K562 (cell line): Measurements from ENCODE around the gene ANO9. TPM values are rescaled to one million over a fixed set of nuclear protein-coding genes. Genes with fewer than 3 reads are reported as not detected.

Experiments used
- E2F3 ChIP-seq: fragments of 250-450 bp; sonication (Bioruptor Pico); IDR thresholded peaks from 2 replicates; pipeline ENCODE4 v1.4.0; 2020; ENCODE audit warnings: mild to moderate bottlenecking
- HDGF ChIP-seq: fragments of 450-650 bp; IDR thresholded peaks from 2 replicates; pipeline ENCODE4 v1.6.1; 2016
- NFIX ChIP-seq: fragments of 250-450 bp; sonication (Bioruptor Pico); IDR thresholded peaks from 2 replicates; pipeline ENCODE4 v1.4.0; 2020; ENCODE audit warnings: low read depth, mild to moderate bottlenecking, moderate library complexity
- PTTG1 ChIP-seq: fragments of 450-650 bp; IDR thresholded peaks from 2 replicates; pipeline ENCODE4 v1.6.1; 2016; ENCODE audit warnings: low read depth, mild to moderate bottlenecking, missing genetic modification characterization, missing compliant biosample characterization
- RCOR1 ChIP-seq, 2 experiments: IDR thresholded peaks; 2 replicates each; pipeline ENCODE4 v1.6.1; 2012; ENCODE audit warnings: low read depth in 2 of 2, low read length in 2 of 2, borderline replicate concordance in 1 of 2, improper control_type of control experiment in 1 of 2
- RUNX1 ChIP-seq: sonication (generic); IDR thresholded peaks from 2 replicates; pipeline ENCODE4 v1.6.1; 2016; ENCODE audit warnings: antibody characterized with exemption, low read depth
- ZFPM2 ChIP-seq: fragments of 250-450 bp; sonication (Bioruptor Pico); IDR thresholded peaks from 2 replicates; pipeline ENCODE4 v1.5.1; 2022; ENCODE audit warnings: mild to moderate bottlenecking
- ZNF253 ChIP-seq: fragments of 250-450 bp; sonication (Bioruptor Pico); conservative IDR thresholded peaks from 2 replicates; pipeline ENCODE4 v1.6.1; 2021; ENCODE audit warnings: mild to moderate bottlenecking
- ZNF699 ChIP-seq: fragments of 250-450 bp; sonication (Bioruptor Pico); IDR thresholded peaks from 2 replicates; pipeline ENCODE4 v1.8.0; 2021; ENCODE audit warnings: mild to moderate bottlenecking, moderate library complexity; ENCODE audit not compliant: insufficient replicate concordance
- polyA plus RNA-seq, 8 experiments: library from polyadenylated mRNA; depleted of rRNA in 4 of 8; stranded (reverse) in 5 of 8; unstranded in 3 of 8; fragments of >200 nt; fragmentation: Nextera tagmentation in 2 of 8; fragmentation: Illumina TruSeq in 1 of 8; extraction: Ambion mirVana in 2 of 8; extraction: Trizol in 1 of 8; gene quantifications; 2 replicates each; pipeline versions ENCODE4 v1.2.1 to v1.2.3, GENCODE V29; 2011 to 2014; ENCODE audit warnings: inconsistent platforms in 1 of 8, missing spikeins in 1 of 8
- total RNA-seq, 7 experiments: library from RNA; depleted of rRNA in 6 of 7; stranded (reverse); fragments of >200 nt in 6 of 7; fragmentation: Illumina TruSeq in 2 of 7; extraction: Trizol in 2 of 7; gene quantifications; 2 replicates each; pipeline versions ENCODE4 v1.2.1 to v1.2.3, GENCODE V29; 2011 to 2021; ENCODE audit warnings: low replicate concordance in 1 of 7
- TF ChIP-seq, protein P1 (sequence below): fragments of 450-650 bp; IDR thresholded peaks from 2 replicates; pipeline ENCODE4 v1.6.1; 2016; ENCODE audit warnings: low read depth, mild to moderate bottlenecking, moderate library complexity
- TF ChIP-seq, protein P2 (sequence below): fragments of 250-450 bp; sonication (Bioruptor Pico); IDR thresholded peaks from 2 replicates; pipeline ENCODE4 v1.8.0; 2022; ENCODE audit warnings: moderate library complexity, mild to moderate bottlenecking, inconsistent platforms
- TF ChIP-seq, protein P3 (sequence below), 3 experiments: fragments of 200-800 bp in 1 of 3; fragments of 250-450 bp in 1 of 3; fragments of 450-650 bp in 1 of 3; sonication (Bioruptor Pico) in 1 of 3; sonication (Bioruptor generic) in 1 of 3; formaldehyde crosslinking in 1 of 3; IDR thresholded peaks; 2 replicates each; pipeline versions ENCODE4 v1.6.1 to v1.8.0; 2016 to 2022; ENCODE audit warnings: mild to moderate bottlenecking in 2 of 3, missing genetic modification characterization in 2 of 3, missing compliant biosample characterization in 1 of 3, moderate library complexity in 1 of 3
- TF ChIP-seq, protein P4 (sequence below): fragments of 250-450 bp; sonication (Bioruptor Pico); IDR thresholded peaks from 2 replicates; pipeline ENCODE4 v1.8.0; 2022; ENCODE audit warnings: inconsistent platforms, mild to moderate bottlenecking, moderate library complexity, borderline replicate concordance
- TF ChIP-seq, protein P5 (sequence below): fragments of 250-450 bp; sonication (Bioruptor Pico); IDR thresholded peaks from 2 replicates; pipeline ENCODE4 v1.5.0; 2020; ENCODE audit warnings: mild to moderate bottlenecking
- TF ChIP-seq, protein P6 (sequence below): fragments of 250-450 bp; sonication (Bioruptor Pico); IDR thresholded peaks from 2 replicates; pipeline ENCODE4 v1.4.0; 2020; ENCODE audit warnings: mild to moderate bottlenecking
- TF ChIP-seq, protein P7 (sequence below), 2 experiments: fragments of 450-650 bp in 1 of 2; sonication (generic) in 1 of 2; formaldehyde crosslinking; conservative IDR thresholded peaks; 2 replicates each; pipeline versions ENCODE4 v1.4.0 to v1.8.1; 2020 to 2022; ENCODE audit warnings: mild to moderate bottlenecking in 1 of 2, missing genetic modification reagents in 1 of 2

ANO9 gene
- total and polyA plus RNA-seq, 9 of the 15 experiments (the other 6 are each of a cell fraction or from before 2014, with no cell fraction given): 0.20 to 14.5 (median 4.5) TPM

DNA sequence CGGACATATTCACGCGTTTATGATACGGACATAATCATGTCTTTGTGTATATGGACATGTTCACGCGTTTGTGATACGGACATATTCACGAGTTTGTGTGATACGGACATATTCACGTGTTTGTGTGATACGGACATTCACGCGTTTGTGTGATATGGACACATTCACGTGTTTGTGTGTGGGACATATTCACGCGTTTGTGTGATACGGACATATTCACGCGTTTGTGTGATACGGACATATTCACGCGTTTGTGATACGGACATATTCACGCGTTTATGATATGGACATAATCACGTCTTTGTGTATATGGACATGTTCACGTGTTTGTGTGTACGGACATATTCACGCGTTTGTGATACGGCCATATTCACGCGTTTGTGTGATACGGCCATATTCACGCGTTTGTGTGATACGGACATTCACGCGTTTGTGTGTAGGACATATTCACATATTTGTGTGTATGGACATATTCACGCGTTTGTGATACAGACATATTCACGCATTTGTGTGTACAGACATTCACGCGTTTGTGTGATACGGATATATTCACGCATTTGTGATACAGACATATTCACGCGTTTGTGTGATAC, 33.2 kb upstream of the ANO9 start (continued):
- TF ChIP-seq, protein P1, sequence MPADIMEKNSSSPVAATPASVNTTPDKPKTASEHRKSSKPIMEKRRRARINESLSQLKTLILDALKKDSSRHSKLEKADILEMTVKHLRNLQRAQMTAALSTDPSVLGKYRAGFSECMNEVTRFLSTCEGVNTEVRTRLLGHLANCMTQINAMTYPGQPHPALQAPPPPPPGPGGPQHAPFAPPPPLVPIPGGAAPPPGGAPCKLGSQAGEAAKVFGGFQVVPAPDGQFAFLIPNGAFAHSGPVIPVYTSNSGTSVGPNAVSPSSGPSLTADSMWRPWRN: no peak
- TF ChIP-seq RUNX1 (no peak), PTTG1 (tag) (peak; percentile 42; the same call in 1 of the 2 replicates), RCOR1 (IDR thresholded peaks at IDR 0.05; ENCODE audit: borderline replicate concordance in 1 of 2, low read depth in 2 of 2, low read length in 2 of 2) (no peak), E2F3 (CRISPR knock-in tag) (peak; percentile 53; the same call in 1 of the 2 replicates), ZNF699 (CRISPR knock-in tag) (peak; percentile 85), ZNF253 (0 out of 2 replicates have a peak, but pooled peaks have one; percentile 54), NFIX (peak; percentile 65), HDGF (no peak), ZFPM2 (CRISPR knock-in tag) (0 out of 2 replicates have a peak, but pooled peaks have one; percentile 40)
- TF ChIP-seq, protein P2, sequence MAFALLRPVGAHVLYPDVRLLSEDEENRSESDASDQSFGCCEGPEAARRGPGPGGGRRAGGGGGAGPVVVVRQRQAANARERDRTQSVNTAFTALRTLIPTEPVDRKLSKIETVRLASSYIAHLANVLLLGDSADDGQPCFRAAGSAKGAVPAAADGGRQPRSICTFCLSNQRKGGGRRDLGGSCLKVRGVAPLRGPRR (CRISPR knock-in tag): peak; percentile 80
- TF ChIP-seq, protein P3, sequence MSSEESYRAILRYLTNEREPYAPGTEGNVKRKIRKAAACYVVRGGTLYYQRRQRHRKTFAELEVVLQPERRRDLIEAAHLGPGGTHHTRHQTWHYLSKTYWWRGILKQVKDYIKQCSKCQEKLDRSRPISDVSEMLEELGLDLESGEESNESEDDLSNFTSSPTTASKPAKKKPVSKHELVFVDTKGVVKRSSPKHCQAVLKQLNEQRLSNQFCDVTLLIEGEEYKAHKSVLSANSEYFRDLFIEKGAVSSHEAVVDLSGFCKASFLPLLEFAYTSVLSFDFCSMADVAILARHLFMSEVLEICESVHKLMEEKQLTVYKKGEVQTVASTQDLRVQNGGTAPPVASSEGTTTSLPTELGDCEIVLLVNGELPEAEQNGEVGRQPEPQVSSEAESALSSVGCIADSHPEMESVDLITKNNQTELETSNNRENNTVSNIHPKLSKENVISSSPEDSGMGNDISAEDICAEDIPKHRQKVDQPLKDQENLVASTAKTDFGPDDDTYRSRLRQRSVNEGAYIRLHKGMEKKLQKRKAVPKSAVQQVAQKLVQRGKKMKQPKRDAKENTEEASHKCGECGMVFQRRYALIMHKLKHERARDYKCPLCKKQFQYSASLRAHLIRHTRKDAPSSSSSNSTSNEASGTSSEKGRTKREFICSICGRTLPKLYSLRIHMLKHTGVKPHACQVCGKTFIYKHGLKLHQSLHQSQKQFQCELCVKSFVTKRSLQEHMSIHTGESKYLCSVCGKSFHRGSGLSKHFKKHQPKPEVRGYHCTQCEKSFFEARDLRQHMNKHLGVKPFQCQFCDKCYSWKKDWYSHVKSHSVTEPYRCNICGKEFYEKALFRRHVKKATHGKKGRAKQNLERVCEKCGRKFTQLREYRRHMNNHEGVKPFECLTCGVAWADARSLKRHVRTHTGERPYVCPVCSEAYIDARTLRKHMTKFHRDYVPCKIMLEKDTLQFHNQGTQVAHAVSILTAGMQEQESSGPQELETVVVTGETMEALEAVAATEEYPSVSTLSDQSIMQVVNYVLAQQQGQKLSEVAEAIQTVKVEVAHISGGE (CRISPR knock-in tag; IDR thresholded peaks at IDR 0.05): peak in 1 of 3 experiments; percentile 84; a peak in 2 of 6 replicates
- TF ChIP-seq, protein P4, sequence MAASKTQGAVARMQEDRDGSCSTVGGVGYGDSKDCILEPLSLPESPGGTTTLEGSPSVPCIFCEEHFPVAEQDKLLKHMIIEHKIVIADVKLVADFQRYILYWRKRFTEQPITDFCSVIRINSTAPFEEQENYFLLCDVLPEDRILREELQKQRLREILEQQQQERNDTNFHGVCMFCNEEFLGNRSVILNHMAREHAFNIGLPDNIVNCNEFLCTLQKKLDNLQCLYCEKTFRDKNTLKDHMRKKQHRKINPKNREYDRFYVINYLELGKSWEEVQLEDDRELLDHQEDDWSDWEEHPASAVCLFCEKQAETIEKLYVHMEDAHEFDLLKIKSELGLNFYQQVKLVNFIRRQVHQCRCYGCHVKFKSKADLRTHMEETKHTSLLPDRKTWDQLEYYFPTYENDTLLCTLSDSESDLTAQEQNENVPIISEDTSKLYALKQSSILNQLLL (CRISPR knock-in tag): peak; percentile 99
- TF ChIP-seq, protein P5, sequence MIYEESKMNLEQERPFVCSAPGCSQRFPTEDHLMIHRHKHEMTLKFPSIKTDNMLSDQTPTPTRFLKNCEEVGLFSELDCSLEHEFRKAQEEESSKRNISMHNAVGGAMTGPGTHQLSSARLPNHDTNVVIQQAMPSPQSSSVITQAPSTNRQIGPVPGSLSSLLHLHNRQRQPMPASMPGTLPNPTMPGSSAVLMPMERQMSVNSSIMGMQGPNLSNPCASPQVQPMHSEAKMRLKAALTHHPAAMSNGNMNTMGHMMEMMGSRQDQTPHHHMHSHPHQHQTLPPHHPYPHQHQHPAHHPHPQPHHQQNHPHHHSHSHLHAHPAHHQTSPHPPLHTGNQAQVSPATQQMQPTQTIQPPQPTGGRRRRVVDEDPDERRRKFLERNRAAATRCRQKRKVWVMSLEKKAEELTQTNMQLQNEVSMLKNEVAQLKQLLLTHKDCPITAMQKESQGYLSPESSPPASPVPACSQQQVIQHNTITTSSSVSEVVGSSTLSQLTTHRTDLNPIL: peak; percentile 21; the same call in 1 of the 2 replicates
- TF ChIP-seq, protein P6, sequence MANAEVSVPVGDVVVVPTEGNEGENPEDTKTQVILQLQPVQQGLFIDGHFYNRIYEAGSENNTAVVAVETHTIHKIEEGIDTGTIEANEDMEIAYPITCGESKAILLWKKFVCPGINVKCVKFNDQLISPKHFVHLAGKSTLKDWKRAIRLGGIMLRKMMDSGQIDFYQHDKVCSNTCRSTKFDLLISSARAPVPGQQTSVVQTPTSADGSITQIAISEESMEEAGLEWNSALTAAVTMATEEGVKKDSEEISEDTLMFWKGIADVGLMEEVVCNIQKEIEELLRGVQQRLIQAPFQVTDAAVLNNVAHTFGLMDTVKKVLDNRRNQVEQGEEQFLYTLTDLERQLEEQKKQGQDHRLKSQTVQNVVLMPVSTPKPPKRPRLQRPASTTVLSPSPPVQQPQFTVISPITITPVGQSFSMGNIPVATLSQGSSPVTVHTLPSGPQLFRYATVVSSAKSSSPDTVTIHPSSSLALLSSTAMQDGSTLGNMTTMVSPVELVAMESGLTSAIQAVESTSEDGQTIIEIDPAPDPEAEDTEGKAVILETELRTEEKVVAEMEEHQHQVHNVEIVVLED (CRISPR knock-in tag): peak; percentile 43; the same call in 1 of the 2 replicates
- TF ChIP-seq, protein P7, sequence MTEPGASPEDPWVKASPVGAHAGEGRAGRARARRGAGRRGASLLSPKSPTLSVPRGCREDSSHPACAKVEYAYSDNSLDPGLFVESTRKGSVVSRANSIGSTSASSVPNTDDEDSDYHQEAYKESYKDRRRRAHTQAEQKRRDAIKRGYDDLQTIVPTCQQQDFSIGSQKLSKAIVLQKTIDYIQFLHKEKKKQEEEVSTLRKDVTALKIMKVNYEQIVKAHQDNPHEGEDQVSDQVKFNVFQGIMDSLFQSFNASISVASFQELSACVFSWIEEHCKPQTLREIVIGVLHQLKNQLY (CRISPR knock-in tag; conservative IDR thresholded peaks at IDR 0.05): peak in 1 of 2 experiments; percentile 22; a peak in 1 of 4 replicates
